ENCODE results near the gene CSF2RB. TPM values are rescaled to one million over a fixed set of nuclear protein-coding genes. Genes with fewer than 3 reads are reported as not detected.
A peak's percentile ranks its signal among the peaks of the same experiment; 100 is the strongest.

CSF2RB gene
- total RNA-seq, 1 donor from 2014 or later = 0.56 TPM

- peaks cover 5% of the 10 kb centered on the region for H3K4me1 Mint-ChIP-seq
- no peak overlapping the region for H3K4me3 Mint-ChIP-seq
- no peak overlapping the region for H3K27ac Mint-ChIP-seq
- no peak for DNase-seq (ENCODE audit: low spot score in 2 of 2, unreplicated experiment in 2 of 2)
- no peaks in the 10 kb centered on the region for H3K36me3 Mint-ChIP-seq
- peaks cover 28% of the 10 kb centered on the region for H3K27me3 Mint-ChIP-seq (ENCODE audit: low read depth)
- H3K9me3 Mint-ChIP-seq = no peaks in the 10 kb centered on the region
- TF ChIP-seq CTCF (IDR thresholded peaks at IDR 0.05; ENCODE audit: unreplicated experiment) = no peak
These were observed 50.7 kb downstream of the CSF2RB start for GRCh38 chr22:36964106-36964505.

GRCh38 chr22:36965696-36966095 lies 52.3 kb downstream of the CSF2RB start:
- Mint-ChIP-seq H3K4me3 (no peak overlapping the region), H3K27ac (no peak overlapping the region), H3K27me3 (ENCODE audit: low read depth) (peaks cover 18% of the 10 kb centered on the region), H3K4me1 (peaks cover 11% of the 10 kb centered on the region), H3K36me3 (no peaks in the 10 kb centered on the region), H3K9me3 (no peaks in the 10 kb centered on the region)
- DNase-seq (ENCODE audit: low spot score in 2 of 2, unreplicated experiment in 2 of 2) = no peak
- no peak for TF ChIP-seq CTCF (IDR thresholded peaks at IDR 0.05; ENCODE audit: unreplicated experiment)

- H3K4me3 Mint-ChIP-seq = no peak overlapping the region
- H3K36me3 Mint-ChIP-seq = no peaks in the 10 kb centered on the region
- peaks cover 8% of the 10 kb centered on the region for H3K27me3 Mint-ChIP-seq (ENCODE audit: low read depth)
- H3K27ac Mint-ChIP-seq = no peak overlapping the region
- peaks cover 20% of the 10 kb centered on the region for H3K4me1 Mint-ChIP-seq
- H3K9me3 Mint-ChIP-seq = no peaks in the 10 kb centered on the region
- no peak for TF ChIP-seq CTCF (IDR thresholded peaks at IDR 0.05; ENCODE audit: unreplicated experiment)
- no peak for DNase-seq (ENCODE audit: low spot score in 2 of 2, unreplicated experiment in 2 of 2)
These were observed 53.6 kb downstream of the CSF2RB start for GRCh38 chr22:36966851-36967540.

GRCh38 chr22:36968249-36968964 lies 55.0 kb downstream of the CSF2RB start:
- TF ChIP-seq CTCF (IDR thresholded peaks at IDR 0.05; ENCODE audit: unreplicated experiment) = no peak
- H3K27ac Mint-ChIP-seq = no peak overlapping the region
- no peak for DNase-seq (ENCODE audit: low spot score in 2 of 2, unreplicated experiment in 2 of 2)
- H3K4me1 Mint-ChIP-seq = peaks cover 24% of the 10 kb centered on the region
- no peak overlapping the region for H3K4me3 Mint-ChIP-seq
- peaks cover 8% of the 10 kb centered on the region for H3K27me3 Mint-ChIP-seq (ENCODE audit: low read depth)
- no peaks in the 10 kb centered on the region for H3K36me3 Mint-ChIP-seq
- H3K9me3 Mint-ChIP-seq = no peaks in the 10 kb centered on the region

- Mint-ChIP-seq H3K9me3 (no peaks in the 10 kb centered on the region), H3K4me3 (no peak overlapping the region), H3K27me3 (ENCODE audit: low read depth) (peaks cover 8% of the 10 kb centered on the region), H3K4me1 (peaks cover 28% of the 10 kb centered on the region), H3K27ac (peak overlapping the region; percentile 80), H3K36me3 (no peaks in the 10 kb centered on the region)
- TF ChIP-seq CTCF (IDR thresholded peaks at IDR 0.05; ENCODE audit: unreplicated experiment) = no peak
- no peak for DNase-seq (ENCODE audit: low spot score in 2 of 2, unreplicated experiment in 2 of 2)
These were observed 58.1 kb downstream of the CSF2RB start for GRCh38 chr22:36971341-36972125.
